ENCODE measurements around the gene RBM46. TPM values are rescaled to one million over a fixed set of nuclear protein-coding genes. Genes with fewer than 3 reads are reported as not detected.

Gene RBM46
- total RNA-seq, 1 donor from 2014 or later, result not detected

DNA sequence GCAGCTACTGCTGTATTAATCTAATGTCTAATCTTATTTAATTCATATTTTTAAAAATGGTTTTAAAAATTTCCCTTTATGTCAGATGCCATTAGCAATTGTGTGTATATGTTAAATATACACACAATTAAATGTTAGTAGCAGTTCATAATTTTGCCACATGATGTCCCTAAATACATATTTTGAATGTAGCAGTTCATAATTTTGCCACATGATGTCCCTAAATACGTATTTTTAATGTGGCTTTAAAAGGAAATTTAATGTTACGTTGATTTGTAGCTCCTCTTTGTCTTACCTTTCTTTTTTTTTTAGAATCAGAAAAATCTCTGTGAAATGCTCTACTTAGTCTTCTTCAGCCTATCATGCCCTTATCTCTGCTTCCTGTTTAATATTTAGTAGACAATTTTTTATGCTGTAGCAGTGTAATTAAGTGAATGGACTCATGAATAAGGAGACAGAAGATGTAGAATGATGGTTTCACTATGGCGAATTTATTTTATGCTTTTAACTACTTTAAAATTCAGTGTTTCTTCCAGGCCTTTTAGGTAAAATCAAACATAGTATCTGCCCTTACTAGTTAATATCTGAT, 26.1 kb downstream of the RBM46 start:
- Histone ChIP-seq H3K27me3 (no peaks in the 10 kb centered on the region), H3K36me3 (no peaks in the 10 kb centered on the region), H3K9me3 (no peaks in the 10 kb centered on the region), H3K27ac (no peak overlapping the region), H3K4me3 (no peak overlapping the region), H3K4me1 (no peaks in the 10 kb centered on the region)
- DNase-seq (no peak), ATAC-seq (no peak)
- TF ChIP-seq, protein P1, sequence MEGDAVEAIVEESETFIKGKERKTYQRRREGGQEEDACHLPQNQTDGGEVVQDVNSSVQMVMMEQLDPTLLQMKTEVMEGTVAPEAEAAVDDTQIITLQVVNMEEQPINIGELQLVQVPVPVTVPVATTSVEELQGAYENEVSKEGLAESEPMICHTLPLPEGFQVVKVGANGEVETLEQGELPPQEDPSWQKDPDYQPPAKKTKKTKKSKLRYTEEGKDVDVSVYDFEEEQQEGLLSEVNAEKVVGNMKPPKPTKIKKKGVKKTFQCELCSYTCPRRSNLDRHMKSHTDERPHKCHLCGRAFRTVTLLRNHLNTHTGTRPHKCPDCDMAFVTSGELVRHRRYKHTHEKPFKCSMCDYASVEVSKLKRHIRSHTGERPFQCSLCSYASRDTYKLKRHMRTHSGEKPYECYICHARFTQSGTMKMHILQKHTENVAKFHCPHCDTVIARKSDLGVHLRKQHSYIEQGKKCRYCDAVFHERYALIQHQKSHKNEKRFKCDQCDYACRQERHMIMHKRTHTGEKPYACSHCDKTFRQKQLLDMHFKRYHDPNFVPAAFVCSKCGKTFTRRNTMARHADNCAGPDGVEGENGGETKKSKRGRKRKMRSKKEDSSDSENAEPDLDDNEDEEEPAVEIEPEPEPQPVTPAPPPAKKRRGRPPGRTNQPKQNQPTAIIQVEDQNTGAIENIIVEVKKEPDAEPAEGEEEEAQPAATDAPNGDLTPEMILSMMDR (IDR thresholded peaks at IDR 0.05), result peak; percentile 59
- intact Hi-C loops (cut with DNase I), result no loop called here

DNA sequence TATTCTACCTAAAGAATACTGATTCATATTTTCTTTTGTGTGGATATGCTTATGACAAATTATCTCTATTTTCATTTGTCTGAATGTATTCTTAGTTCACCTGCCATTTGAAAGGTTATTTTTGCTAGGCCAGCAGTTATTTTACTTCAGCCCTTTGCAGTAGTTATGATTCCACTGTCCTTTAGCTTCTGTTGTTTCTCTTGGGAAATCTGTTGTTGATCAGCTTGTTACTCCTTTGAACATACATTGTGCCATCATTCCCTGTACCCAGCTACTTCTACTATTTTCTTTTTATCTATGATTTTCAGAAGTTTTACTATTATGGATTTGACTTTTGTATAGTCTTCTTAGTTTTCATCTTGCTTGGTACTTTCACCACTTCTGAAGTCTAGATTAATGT, 37.2 kb downstream of the RBM46 start:
- ATAC-seq (no peak), DNase-seq (no peak)
- no peaks in the 10 kb centered on the region for H3K36me3 ChIP-seq
- H3K4me3 ChIP-seq, result no peak overlapping the region
- no peaks in the 10 kb centered on the region for H3K9me3 ChIP-seq
- no peak overlapping the region for H3K27ac ChIP-seq
- H3K4me1 ChIP-seq, result no peaks in the 10 kb centered on the region
- intact Hi-C loops (cut with DNase I), result no loop called here
- TF ChIP-seq, protein P1 (IDR thresholded peaks at IDR 0.05), result no peak
- no peaks in the 10 kb centered on the region for H3K27me3 ChIP-seq

DNA sequence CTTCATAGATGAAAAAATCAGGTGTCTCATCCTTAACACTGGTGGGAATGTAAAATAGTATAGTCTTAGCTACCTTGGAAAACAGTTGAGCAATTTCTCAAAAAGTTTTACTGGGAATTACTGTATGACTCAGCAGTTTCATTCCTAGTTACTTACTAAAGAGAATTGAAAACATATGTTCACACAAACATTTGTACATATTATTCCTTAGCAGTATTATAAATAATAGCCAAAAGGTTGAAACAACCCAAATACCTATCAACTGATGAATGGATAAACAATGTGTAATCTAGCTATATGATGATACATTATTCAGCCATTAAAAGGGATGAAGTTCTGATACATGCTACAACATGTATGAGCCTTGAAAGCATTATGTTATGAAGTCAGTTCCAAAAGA, 41.7 kb downstream of the RBM46 start:
- intact Hi-C loops (cut with DNase I), result no loop called here
- H3K4me3 ChIP-seq, result no peak overlapping the region
- no peaks in the 10 kb centered on the region for H3K36me3 ChIP-seq
- no peaks in the 10 kb centered on the region for H3K4me1 ChIP-seq
- no peaks in the 10 kb centered on the region for H3K27me3 ChIP-seq
- TF ChIP-seq, protein P1 (IDR thresholded peaks at IDR 0.05), result no peak
- ATAC-seq, result no peak
- no peaks in the 10 kb centered on the region for H3K9me3 ChIP-seq
- no peak overlapping the region for H3K27ac ChIP-seq
- DNase-seq, result no peak

DNA sequence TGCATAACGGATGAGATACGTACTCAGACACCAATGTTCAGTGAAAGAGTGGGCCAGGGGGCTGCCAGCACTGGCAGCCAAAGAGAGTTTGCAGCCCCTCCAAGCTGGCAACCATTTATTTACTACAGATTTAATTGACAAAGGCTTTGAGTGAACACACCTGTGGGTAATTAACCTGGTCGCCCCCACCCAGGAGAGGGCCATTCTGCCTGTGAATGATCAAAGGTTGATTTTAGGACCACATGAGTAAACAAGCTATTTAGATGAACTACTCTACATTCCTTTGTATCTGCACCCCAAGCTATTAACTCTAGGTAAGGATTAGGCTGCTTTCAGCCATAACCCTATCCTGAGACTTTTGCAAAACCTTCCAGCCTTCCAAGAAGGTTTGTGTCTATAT, 55.0 kb downstream of the RBM46 start:
- TF ChIP-seq, protein P1 (IDR thresholded peaks at IDR 0.05), result no peak
- no peak for ATAC-seq
- no peaks in the 10 kb centered on the region for H3K36me3 ChIP-seq
- no peak for DNase-seq
- H3K9me3 ChIP-seq, result no peaks in the 10 kb centered on the region
- H3K27ac ChIP-seq, result no peak overlapping the region
- intact Hi-C loops (cut with DNase I), result no loop called here
- no peaks in the 10 kb centered on the region for H3K4me1 ChIP-seq
- no peaks in the 10 kb centered on the region for H3K27me3 ChIP-seq
- H3K4me3 ChIP-seq, result no peak overlapping the region

DNA sequence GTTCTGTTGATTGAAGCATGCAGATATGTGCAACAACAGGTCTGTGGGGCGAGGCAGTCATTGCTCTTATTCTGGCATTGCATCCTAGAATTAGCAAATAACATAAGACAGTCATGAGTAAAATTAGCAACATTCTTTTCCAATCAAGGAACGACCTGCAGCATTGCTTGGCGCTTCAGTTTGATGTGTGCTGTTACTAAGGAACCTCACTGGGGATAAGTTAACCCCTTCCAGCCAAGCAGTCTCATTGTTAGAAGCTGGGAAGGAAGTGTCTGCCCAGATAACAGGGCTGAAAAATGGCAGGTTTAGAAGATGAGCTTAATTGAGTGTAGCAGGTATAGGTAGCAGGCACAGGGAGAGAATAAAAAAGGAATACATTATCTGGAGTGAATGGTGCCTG, 55.4 kb downstream of the RBM46 start:
- intact Hi-C loops (cut with DNase I), result no loop called here
- TF ChIP-seq, protein P1 (IDR thresholded peaks at IDR 0.05), result no peak
- no peaks in the 10 kb centered on the region for H3K4me1 ChIP-seq
- no peaks in the 10 kb centered on the region for H3K27me3 ChIP-seq
- H3K4me3 ChIP-seq, result no peak overlapping the region
- no peaks in the 10 kb centered on the region for H3K9me3 ChIP-seq
- ATAC-seq (no peak), DNase-seq (no peak)
- no peak overlapping the region for H3K27ac ChIP-seq
- no peaks in the 10 kb centered on the region for H3K36me3 ChIP-seq

DNA sequence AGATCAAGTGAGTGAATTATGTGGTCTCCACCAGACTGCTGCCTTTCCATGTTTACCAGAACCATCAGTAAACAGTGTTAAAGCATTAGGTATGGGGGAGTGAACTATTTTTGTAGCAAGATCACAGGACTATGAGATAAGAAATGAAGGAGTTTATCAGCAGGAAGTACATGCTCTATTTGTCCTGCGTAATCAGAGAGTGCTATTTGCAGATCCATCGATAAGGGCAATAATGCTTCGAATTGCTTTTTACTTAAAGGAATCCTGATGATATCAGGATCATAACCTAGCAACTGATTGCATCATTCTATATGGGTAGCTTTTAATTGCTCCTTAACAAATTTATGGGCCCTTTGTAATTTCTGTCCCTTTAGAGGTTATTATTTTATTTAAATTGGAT, 57.1 kb downstream of the RBM46 start:
- intact Hi-C loops (cut with DNase I), result no loop called here
- no peak for ATAC-seq

More for the DNA sequence above, 57.1 kb downstream of the RBM46 start:
- no peak overlapping the region for H3K27ac ChIP-seq
- TF ChIP-seq, protein P1 (IDR thresholded peaks at IDR 0.05), result no peak
- H3K9me3 ChIP-seq, result no peaks in the 10 kb centered on the region
- no peaks in the 10 kb centered on the region for H3K4me1 ChIP-seq
- no peaks in the 10 kb centered on the region for H3K36me3 ChIP-seq
- DNase-seq, result no peak
- H3K4me3 ChIP-seq, result no peak overlapping the region
- H3K27me3 ChIP-seq, result no peaks in the 10 kb centered on the region
